GM19240 (cell line): Measurements from ENCODE around the gene BCAR3.

Experiments
- DNase-seq: peaks from one replicate; pipeline ENCODE4 v3.0.0; 2011; ENCODE audit warnings: low spot score; ENCODE audit not compliant: insufficient read length

Gene BCAR3

DNA sequence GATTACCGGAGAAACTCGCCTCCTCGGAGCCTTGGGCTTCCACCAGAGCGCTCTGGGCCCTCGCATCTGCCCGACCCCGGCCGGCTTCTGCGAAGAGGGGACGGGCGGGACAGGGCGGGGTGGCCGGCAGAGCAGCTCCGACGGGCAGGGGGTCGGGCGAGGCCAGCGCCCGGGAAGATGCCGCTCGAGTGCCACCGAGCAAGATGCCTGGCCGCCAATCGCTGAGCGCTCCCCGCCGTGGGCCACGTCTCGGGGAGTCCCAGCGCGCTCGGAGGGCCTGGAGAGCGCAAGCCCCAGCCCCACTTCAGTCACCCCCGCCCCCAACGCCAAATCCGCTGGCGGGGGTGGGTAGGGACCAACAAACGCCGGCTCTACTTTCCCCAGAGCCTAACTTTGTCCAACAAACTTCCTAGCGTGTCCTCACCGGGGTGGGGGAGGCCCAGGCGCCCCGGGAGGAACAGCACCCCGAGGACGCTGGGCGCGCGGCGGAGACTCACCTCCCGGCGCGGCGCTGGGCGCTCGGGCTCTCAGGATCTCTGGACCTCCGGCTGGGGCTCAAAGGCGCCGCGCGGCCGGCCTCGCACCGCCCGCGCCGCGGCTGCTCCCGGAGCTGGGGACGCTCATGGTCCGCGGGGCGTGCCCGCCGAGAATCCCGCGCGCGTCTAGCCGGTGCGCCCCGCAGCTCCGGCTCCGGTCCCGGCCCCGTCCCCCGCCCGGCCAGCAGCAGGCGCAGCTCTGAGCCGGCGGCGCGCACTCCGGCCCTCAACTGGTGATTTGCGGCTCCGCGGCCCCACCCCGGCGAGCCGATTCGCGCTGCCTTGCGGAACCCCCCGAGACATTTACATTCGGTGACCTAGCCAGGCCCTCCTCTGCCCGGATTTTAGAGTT is at the start of gene BCAR3:
BCAR3 (minus strand) TSS at position 737 of the 888 bp plus-strand sequence. CDS start 6,907 bp downstream, outside the sequence.
- DNase-seq, result no peak

DNA sequence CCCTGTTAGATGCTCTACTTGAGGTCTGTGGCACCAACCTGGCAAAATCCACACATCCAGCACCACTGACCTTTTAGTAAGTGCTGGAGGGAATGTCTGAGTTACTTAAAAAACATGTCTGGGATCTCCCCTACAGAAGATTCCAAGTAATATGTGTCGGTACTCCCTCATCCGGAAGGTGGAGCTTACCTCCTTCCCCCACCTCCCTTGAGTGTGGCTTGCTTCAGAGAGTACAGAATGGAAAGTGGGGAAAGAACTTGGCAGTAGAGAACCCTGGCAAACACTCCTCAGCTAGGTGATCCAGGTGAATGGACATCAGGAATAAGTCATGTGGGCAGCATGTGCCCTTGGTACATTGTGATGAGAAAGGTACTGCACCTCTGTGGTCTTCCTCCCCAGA is 49.0 kb upstream of the BCAR3 start:
- no peak for DNase-seq

DNA sequence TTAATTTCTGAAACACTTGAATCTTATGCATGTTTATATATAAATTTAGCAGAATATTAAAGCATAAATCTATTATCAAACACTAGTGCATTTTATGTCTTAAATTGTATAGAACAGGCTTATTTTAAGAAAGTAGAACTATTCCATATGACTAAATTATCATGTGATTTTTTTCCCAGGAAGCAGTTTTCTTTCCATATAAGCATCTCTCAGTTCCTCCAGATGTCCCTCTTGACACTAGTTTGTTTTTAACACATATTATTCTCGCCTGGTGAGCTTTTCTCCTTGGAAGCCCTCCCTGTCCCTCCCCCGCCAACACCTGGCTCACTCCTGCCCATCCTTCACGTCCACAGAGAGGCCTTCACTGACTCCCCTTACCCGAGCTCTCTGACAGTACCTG is 48.3 kb upstream of the BCAR3 start:
- no peak for DNase-seq

DNA sequence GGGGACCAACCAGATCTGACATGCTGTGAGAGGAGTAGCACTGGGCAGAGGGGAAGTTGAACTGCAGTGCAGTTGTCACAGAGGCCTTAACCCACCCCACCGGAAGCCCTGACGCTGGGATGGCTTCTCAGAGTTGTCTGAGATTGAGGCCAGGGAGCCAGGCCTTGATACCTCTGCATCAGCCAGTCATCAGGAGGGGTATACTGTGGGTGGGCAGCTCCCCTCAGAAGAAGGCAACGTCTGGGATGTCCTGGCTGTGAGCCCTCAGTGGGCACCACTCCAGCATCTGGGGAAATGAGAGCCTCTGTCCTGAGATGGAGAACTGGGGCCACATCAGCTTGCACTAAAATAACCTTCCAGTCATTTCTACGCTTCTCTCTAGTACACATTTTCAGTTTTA is 47.9 kb upstream of the BCAR3 start:
- DNase-seq, result no peak

DNA sequence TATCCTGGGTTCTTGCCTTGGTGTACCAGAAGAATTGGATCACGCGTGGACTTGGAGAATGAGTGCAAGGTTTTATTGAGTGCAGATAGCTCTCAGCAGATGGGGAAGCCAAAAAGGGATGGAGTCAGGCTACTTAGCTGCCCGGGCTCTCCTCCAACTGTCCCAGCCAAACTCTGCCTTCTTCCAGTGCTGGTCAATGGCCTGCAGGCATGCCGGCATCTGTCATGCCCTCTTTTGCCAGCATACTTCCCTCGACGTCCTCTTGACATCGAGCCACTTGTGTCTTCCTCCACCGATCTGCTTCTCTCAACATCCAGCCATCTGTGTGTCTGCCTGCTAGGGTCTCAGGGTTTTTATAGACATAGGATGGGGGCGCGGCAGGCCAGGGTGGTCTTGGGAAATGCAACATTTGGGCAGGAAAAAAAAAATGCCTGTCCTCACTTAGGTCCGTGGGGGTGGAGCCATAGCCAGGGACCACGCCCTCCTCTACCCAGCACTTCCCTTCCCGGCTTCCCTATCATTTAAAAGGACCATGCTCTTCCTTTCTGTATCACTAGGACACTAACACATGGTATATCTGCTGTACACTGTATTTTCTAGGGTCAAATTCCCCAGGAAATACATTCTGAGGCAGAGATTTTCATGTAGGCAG is 47.0 kb upstream of the BCAR3 start:
- DNase-seq, result no peak

DNA sequence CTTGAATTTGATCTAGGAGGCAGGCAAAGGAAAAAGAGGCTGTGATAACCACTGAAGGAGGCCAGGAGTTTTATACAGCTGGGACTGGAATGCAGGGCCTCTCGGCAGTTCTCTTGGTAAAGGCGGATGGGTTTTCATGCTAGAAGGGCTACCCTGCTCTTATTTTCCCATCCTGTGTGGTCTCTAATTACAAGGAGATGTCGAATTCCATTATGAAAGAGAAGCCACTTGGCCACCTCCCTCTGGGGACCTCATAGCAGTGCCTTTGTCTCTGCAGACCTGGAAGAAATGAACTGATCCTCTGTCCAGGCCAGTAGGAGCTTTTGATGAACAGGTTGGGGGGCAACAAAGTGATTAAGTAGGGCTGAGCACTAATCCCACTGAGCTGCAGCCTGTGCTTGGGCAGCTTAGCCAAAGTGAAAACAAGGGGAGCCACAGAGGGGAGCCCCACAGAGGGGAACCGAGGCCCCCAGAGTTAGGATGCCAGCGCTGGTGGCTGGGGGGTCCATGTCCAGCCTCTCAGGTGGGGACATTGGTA is 42.2 kb upstream of the BCAR3 start:
- DNase-seq, result no peak

DNA sequence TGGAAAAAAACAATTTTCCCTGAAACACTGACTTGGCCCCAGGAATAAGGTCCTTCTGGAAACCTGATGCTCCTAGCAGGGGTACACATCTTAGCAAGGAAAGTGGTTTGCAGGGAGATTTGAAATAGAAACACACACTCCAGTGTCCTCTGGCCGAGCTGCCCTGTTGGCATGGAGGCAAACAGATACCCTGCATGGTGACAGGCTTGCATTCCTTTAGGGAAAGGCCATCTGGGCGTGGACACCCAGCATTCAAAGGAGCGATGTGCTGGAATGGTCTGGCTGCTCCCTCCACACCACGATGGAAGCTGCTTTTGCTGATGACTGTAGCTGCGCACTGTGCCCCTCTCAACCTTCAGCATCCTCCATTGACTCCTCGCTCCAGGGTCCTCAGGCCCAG is 41.5 kb upstream of the BCAR3 start:
- no peak for DNase-seq

DNA sequence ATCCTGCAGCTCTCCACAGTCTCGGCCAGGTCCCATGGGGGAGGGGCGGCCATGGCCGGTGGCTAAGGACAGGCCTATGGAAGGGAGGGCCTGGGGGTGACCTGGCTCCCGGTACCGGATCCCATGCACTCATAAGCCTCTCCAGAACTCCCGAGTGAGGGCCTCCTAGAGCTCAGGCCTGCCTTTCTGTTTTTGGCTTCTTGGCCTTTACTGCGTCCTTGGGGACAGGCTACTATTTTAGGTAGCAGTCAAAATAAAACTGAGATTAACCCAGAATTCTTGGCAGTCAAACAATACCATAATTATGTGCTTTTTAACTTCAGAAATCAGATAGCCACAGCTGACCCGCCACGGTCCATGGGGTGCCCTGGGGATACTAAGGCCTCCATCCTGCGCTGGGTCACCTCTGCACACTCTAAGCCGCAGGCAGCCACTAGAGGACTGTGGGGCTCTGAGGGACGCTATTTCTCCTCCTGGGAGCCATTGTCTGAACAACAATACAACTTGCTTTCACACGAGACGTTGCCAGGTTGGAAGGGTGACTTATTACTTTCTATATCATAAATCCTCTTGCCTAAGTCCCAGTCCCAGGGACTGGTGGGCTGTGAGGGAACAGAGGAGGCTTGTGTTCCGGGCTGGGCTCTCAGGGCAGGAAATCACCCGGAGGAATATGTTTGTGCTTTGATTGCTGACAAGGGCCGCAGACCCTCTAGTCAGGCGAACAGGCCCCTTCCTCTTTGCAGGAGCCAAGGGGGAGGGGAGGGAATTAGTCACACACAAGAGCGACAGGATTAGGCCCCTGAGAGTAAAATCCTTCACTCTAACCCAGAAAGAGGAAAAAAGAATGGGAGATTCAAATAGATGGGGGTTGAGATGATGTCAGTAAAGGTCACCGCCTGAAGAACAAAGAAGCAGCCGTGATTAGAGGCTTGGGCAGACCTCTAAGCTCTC is 40.7 kb upstream of the BCAR3 start:
- no peak for DNase-seq

DNA sequence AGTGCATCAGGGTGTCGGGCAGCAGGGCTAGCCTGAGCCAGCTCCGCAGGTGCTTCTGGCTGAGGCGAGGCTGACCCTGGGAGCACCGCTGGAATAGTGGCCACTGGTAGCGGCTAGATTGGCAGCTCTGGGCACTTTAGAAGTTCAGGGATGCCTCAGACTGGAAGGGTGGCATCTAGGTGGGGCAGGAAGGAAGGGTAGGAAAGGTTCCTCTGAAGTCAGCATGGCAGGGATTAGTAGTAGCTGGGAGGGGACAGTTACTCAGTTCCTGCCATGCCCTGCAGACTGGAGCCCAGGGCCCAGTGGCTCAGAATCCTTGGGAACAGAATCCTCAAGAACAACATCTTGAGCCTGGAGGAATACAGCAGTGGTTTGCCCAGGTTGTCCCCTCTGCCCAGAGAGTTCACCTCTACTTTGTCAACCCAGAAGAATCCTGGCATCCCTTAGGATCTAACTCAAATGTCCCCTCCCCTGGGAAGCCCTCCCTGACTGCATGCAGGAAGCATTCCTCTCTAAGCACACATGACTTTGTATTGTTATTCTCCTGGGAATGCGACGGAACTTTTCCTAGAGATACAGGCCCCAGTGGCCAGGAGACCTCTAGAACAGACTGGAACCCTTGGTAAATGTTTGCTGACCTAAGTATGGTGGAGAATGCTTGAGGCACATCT is 39.5 kb upstream of the BCAR3 start:
- DNase-seq, result no peak

DNA sequence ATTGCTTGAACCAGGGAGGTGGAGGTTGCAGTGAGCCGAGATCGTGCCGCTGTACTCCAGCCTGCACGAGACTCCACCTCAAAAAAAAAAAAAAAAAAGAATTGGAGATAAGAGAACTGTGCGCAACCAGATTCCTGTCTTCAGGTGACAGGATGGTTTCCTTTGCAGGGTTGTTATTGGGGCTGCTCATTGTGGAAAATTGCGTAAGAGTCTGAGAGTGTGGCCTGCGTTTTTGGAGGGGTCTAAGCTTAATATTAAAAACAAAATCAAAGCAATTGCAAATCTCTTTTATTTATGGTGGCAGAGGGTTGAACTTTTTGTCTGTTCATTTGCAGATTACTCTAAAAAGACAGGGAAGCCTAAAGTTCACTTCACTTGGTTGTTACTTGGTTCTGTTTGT is 36.0 kb upstream of the BCAR3 start:
- no peak for DNase-seq

DNA sequence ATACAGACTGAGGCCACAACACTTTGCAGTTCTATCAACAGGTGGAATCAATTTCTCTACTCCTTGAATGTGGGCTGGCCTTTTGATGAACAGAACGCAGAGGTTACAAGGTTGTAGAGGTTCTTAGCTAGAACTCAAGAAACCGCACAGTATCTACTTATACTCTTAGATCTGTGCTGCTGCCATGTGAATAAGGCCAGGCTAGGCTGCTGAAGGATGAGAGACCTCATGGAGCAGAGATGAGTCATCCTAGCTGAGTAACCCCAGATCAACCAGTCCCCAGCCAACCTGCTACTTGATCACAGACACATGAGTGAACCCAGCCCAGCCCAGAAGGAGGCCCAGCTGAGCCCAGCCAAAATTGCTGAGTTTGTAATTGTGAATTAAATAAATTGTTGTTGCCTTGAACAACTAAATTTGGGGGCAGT is 35.3 kb upstream of the BCAR3 start:
- no peak for DNase-seq

DNA sequence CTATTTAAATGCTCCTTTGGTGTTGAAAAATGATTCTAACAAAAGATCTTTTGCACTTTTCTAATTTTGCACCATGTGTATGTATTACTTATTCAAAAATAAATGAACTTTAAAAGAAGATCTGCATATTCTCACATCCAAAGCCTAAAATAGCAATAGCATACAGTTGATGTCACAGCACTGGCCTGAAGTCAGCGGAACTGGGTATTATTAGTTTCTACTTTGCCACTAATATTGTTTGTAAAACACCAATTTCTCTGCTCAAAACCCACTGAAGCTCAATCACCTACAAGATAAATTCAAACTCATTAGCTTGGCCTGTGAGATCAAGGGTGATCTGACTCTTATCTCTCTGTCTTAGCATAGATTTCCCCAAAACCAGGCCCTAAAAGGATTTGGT is 34.5 kb upstream of the BCAR3 start:
- no peak for DNase-seq

DNA sequence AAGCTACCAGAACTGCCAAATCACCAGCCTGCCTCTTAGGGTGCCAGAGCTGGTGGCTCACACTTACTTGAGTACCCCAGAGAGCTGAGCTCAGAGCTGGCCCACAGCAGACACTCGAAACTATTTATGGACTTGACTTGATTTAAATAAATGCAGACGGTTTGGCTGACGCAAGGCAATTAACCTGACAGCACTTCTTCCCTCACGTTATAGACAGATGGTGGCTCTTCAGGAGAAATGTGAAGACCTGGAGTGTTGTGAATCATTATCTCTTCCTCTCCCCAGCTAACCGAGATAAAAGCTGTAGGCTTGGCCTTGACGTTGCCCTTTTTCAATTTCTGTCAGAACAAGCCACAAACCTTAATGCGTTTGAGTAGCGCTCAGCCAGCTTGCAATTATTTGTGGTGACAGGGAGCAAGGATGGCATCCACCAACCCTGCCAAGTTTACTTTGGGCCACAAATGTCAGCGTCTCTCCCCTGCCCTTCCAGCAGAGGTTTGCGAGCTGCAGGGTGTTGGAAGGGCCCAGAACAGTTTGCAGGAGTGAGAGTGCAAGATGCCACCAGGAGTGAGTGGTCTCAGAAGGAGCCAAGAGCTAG is 34.0 kb upstream of the BCAR3 start:
- DNase-seq, result no peak

DNA sequence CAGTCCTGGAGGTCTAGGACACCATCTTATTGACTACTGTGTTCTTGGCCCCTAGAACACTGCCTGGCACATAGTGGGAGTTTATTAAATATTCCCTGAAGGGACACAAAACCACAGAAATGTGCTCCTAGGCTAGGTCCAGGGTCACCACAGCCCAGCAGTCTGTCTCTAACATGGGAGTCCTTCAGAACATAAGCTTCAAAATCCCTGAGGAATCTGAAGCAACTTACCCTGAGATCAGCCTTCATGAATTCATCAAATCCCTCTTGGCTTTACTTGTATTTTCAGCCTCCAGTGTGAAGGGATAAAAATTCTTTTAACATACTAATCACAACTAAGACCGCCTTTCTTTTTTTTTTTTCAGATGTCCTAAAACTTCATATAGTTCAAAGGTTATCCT is 32.7 kb upstream of the BCAR3 start:
- no peak for DNase-seq

DNA sequence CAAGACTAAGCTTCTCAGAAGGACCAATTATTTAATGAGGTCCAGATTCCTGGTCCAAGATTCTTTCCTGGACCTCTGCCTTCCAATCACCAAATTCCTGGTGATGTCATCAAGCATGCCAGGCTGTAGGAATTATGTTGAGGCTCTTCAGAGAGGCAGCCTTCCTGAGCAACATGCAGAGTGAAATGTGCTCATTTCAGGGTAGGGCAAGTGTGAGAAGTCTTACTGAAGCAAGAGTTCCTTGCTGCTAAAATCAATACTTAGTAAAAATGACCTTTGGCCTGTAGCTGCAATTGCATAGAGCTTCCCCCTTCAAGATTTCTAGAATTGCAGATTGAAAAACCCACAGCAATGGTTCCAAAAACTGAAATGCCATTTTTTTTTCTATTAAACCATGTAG is 31.7 kb upstream of the BCAR3 start:
- no peak for DNase-seq

DNA sequence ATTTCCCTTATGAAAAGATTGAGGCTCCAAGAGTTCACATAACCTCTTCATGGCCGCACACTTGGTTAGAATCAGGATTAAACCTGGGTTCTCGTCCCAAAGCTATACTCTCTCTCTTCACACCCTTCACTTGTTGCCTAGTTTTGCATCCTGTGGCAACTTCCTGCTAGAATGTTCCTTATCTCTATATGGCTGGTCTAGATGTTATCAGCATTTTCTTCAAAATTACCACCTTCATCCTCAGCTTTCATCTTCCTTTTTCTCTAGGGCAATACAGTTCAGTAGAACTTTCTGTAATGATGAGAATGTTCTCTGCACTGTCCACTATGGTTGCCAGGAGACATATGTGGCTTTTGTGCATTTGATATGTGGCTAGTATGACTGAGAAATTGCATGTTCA is 31.1 kb upstream of the BCAR3 start:
- DNase-seq, result no peak

DNA sequence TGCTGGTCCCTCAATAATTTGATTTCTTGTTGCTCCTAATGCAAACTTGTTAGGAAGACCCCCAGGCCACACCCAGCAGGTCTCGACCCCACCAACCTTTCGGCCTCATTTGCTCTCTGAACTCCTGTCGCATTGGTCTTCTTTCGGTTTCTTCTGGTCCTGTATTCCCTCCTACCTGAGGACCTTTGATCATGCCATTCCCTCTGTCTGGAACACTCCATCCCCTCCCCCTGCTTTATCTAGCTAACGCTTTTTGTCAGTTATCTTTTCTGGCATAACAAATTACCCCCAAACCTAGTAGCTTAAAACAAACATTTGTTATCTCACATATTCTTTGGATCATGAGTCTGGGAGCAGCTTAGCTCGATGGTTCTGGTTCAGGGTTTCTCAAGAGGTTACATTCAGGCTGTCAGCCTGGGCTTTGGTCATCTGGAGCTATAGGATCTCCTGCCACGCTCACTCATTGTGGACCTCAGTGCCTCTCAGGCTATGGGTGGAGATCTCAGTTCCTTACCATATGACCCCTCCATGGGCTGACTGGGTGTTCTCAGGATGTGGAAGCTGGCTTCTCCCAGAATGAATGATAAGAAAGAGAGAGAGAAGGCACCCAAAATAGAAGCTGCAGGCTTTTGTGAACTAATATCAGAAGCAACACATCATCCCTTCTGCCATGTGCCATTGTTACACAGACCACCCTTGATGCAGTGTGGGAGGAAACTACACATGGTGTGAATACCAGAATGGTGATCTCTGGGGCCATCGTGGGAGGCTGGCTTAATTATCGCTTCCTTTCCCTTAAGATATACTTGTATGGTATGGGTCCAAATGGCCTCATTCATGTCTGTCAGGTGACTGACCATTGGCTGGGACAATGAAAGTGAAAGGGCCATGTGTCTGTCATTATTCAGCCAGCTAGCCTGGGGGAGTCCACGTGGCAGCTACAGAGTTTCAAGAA is 29.1 kb upstream of the BCAR3 start:
- DNase-seq, result no peak

DNA sequence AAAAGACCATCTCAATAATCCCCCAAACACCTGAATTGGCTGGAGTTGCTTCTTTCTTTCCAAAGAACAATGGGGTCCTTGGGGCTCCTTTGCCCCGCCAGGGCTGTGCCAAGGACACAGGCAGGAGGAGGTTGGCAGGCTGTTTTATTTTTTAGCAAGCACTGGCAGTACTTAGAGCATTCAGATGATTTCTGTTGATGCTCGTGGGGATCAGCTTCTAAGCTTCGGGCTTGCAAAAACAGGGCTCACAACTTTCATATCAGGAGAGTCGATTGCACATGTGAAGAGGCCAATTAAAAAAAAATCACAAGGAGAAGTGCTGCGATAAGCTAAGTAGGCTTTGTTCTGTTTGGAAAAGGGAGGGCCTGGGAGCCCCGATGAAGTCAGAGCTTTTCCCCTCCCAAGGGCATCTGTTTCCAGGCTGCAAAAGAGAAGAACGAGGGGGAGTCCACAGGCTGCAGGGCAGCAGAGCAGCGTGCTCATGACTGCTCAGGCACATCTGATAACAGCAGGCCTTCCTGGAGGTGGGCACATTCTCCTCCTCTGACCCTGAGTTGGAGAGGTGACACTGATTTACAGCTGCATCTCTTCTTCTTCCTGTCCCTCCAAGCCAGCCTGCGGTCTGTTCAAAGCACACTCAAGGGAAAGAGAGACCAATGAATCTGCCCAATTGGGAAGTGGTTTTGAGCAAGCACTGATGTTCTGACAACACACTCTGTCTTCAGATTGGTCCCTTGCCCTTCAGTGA is 27.3 kb upstream of the BCAR3 start:
- DNase-seq, result no peak

DNA sequence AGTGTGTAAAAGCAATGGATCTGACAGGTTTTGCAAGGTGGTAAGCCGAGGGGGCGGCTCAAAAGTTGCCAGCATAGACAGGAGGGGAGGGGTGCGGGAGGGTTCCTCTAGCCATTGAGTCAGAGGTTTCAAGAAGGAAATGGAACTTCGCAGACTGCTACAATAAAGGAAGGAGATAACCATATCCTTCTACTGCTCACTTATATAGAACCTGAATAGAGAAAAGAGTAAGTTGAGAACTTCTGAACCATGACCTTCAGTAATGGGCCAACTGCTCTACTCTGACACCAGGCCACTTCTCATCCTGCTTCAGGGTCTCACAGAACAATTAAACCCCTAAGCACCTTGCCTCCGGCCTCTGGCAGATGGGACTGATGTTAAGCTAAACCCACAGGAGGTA is 26.3 kb upstream of the BCAR3 start:
- peak; percentile 50 for DNase-seq
